Fibroblast of skin of left quadriceps (primary cell): Measurements from ENCODE around the gene DBT.
"Not testable (repeated sequence)": the region's sequence is repeated elsewhere in the genome, so short reads cannot be mapped to it uniquely, and the experiment has no call there.

ENCODE experiments used
- DNase-seq, 2 experiments: peaks; one replicate each; pipeline ENCODE4 v3.0.0-alpha.2; 2013; ENCODE audit warnings: low read depth in 2 of 2

DBT gene

DNA sequence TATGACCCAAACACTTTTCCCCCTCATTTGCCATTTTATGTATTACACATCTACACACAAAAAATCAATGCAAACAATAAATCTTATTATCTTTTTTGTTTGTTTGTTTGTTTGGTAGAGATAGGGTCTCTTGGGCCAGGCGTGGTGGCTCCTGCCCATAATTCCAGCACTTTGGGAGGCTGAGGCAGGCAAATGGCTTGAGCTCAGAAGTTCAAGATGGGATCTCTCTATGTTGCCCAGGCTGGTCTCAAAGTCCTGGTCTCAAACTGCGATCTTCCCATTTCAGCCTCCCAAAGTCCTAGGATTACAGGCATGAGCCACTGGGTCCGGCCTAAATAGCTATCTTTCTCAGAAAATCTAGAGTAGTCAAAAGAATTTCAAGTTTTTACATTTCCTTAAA lies 1.2 kb upstream of the DBT start:
- DNase-seq: no peak

DNA sequence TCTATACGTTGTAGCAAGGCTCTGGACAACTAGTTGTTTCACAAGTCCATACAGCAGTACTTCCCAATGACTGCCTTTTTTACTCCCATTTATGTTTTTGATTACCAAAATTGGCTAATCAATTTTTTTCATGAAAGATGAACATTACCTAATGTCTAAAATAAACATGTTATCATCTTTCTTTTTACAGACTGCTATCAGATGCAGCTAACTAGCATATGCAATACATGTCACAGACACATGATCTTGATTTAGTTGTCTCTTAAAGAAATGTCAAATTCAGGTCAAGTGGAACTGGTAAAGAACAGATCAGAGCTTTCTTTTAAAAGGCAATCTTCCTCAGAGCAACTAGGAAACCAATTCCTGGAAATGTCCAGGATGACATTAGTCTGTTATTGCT lies 630 bp upstream of the DBT start:
- no peak for DNase-seq

DNA sequence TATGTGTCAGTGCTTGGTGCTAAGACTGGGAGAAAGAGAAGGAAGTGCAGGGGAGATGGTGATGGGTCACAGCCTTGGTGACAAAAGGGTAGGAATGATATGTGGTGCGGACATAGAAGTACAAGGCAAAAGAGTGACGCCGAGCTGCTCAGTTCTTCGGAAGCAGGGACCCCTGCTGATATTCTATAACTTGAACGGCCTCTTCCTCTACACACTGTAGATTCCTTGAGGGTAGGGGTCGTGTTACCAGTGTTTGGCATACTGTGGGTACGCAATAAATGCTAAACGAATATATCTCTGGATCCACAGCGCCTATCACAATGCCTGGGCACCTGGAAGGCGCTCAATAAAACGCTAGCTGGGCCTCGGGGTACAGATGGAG lies 488 bp downstream of the DBT start:
- no peak for DNase-seq

DNA sequence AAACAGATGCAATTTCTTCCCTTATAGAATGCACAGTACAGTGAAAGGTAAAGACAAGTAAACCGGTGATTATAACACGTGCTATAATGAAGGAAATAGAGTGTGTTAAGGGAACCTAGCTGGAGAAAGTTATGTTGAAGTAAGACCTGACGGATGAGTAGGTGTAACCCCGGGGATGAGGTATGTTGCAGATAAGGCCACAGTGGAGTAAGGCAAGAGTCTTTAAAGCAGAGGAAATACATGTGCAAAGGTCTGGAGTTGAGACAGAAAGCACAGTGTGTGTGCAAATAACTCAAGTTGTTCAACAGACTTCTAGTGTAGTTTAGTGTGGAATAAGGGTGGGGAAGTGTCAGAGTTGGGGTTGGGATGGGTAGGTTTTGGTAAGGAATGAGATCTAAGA lies 2.9 kb downstream of the DBT start:
- DNase-seq: no peak

DNA sequence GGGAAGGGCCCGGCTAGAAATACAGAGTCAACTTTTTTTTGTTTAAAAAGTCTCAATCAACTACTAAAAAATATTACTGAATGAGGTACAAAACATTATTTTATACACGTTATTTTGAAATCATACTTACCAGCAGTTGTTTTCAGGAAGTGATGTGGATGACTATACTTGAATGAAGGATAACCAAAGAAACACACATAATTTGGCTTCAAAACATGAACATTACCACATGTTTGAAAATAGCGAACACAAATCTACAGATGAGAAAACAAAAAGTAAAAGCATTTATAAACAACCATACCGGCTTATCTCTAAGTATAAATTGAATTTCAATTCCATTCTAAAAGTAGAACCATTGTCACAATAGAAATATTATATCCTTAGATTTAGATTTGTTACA lies 9.0 kb downstream of the DBT start:
- no peak for DNase-seq

DNA sequence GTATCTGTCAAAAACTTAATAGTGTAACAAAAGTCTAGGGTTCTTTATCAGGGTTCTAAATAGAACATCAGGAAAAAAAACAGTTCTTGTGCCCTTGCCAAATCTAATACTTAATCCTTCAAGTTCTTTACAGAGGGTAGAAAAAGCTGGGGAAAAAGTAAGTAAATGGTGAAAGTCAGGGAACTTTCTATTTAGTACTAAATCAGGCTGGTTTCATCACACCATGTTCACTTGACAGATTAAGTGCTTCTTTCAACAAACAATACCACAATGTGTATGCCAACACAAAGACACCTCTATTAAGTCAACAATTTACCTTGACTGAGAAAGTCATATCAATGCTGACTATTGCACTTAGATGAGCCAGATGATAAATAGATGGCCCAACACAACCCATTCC lies 9.7 kb downstream of the DBT start:
- DNase-seq: no peak

DNA sequence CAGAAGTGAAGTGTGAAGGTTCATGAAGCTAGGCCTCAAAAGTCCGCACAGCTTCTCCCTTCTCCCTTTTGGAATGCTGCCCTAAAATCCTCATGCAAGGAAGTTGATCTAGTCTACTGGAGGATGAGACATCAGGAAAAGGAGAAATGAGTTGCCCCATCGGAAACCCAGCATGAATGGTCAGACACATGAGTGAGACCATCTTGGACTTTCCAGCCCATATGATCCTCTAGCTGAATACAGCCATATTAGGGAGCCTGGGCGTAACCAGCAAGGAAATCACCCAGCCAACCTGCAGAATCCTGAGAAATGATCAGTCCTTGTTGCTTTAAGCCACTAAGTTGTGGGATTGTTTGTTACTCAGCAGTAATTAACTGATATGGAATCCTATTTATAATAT lies 12.5 kb downstream of the DBT start:
- DNase-seq: no peak

DNA sequence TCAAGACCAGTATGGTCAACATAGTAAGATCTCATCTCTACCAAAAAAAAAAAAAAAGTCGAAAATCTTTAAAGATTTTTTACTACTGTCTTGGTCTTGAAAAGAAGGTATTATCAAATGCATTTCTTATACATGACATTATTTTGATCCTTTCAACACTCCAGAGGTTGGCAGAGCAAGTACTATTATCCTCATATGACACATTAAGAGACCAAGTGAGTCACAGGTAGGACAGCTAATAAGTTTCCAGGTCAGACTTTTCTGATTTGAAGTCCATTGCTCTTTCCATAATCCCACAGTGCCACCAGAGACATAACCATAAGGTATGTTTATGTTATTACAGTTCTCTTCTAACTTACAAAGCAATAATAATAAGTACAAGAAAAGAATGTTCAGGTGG lies 15.2 kb downstream of the DBT start:
- DNase-seq: no peak

DNA sequence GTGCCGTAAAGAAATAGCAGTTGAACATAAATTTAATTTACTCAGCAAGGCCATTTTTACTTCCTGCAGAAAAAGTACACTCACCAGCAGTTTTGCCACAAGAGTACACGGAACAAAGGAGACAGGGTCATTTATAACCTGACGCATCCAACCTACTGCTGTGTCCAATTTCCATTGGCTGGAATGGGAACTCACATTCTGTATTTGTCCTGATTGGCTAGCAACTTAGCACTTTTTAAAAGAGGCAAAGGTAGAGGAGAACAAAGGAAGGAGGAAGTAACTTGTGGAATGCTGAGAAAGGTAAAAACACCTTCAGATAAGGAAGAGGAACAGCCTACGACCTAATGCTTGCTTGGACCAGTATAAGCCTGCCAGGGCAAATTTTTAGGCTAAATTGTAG lies 16.1 kb downstream of the DBT start:
- not testable (repeated sequence) for DNase-seq

DNA sequence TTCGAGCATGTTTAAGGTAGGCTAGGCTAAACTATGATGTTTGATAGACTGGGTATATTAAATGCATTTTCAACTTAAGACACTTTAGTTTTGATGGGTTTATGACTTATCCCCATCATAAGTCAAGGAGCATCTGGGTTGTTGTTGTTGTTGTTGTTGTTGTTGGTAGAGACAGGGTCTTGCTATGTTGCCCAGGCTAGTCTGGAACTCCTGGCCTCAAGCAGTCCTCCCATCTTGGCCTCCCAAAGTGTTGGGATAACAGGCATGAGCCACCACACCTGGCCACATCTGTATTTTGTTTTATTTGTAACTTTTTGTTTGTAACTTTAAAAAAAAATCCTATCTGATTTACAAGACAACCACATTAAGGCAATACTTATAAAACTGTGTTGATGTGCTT lies 17.5 kb downstream of the DBT start:
- no peak for DNase-seq

DNA sequence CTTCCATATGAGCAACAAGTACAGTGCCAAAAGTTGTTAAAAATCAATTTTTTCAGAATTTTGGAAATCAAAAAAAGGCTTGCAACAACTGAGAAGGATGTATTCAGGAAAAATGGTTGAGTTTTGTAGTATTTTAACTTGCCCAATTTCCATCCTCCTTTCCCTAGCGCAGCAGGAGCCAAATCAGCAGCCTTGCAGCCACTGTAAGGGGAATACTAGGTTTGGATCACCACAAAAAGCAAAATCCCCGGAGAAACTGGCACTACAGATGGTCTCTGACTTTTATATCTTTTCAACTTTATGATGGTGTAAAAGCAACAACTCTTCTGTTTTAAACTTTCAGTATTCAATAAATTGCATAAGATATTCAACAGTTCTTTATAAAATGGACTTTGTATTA lies 17.9 kb downstream of the DBT start:
- DNase-seq: no peak

DNA sequence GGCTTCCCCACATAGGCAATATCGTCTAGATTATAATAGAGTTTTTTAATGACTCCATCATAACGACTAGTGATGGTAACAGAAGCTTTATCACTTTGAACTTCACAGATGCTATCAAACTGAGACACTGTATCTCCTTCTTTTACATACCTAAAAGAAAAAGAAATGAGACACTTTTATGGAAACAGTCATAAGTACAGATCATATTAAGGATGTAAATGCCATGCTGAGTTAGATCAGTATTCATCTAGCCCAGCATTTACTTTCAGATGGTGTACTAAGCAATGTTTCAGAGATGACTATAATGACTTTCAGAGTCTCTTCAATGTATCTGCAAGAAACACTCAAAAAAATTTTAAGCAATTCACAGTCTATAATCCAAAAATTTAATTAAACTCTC lies 18.9 kb downstream of the DBT start:
- DNase-seq: no peak

DNA sequence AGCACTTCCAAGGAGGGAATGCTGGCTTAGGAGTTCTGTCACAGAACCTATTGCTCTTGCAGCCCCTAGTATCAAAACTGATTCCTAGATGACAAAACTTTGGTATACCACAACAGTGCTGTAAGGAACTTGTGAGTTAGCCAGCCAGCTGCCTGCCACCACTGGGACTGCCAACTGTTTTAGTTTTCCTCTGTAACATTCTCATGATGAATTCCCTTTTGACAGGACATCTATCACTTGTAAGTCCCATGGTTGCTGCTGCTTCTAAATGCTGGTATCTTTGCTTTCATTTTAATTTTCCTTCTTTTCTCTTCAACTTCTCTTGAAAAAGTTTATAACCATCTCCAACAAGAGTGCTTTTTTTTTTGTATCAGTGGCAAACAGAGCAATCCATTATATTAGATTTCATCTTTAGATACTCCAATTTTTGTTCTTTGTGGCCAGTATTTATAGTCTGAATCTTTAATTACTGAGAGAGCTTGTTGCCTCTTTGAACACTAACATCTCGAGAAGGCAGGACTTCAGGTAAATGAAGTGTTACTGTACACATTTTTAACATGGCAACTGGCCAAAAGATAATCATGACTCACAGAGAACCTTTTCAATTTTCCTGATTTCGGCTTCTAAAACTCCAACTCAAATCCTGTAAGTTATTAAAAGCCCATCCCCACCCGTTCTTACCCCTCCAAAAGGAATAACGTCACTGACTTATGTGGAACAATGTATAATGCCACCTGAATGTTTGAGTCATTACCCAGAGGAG lies 19.8 kb downstream of the DBT start:
- DNase-seq: no peak

DNA sequence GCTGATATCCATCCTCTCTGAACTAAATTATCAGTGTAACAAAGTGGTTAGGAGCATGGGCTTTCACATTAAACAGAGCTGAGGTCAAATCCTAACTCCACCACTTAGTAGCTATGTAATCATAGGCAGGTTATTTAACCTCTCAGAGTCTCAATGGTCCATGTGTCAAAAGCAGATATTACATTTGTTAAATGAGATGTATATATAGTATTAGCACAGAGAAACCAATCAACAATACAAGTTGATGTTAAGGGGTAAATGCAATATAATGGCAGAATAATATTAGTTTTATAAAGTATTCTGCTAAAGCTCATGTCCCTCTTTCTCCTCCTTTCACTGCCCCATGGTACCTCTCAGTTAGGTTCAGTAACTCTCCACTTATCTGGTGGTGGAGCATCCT lies 27.2 kb downstream of the DBT start:
- no peak for DNase-seq

DNA sequence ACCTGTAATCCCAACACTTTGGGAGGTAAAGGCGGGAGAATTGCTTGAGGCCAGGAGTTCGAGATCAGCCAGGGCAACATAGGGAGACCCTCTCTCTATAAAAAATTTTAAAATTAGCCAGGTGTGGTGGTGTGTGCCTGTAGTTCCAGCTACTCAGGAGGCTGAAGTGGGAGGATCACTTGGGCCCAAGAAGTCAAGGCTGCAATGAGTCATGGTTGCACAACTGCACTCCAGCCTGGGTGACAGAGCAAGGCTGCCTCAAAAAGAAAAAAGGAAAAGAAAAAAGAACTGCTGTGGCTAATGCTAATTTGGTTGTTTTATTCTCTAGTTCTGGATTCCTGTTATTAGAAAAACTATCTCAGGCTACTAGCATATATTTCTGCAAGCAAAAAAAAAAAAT lies 29.8 kb downstream of the DBT start:
- no peak for DNase-seq

DNA sequence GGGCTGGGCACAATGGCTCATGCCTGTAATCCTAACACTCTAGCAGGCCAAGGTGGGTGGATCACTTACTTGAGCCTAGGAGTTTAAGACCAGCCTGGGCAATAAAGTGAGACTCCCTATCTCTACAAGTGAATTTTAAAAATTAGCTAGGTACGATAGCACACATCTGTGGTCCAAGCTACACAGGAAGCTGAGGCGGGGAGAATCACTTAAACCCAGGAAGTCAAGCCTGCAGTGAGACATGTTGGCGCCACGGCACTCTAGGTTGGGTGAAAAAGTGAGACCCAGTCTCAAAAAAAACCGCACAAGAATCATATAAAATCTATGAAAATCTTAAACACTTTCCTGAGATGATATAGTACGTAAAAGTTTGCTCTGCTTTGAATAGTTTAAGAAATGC lies 30.2 kb downstream of the DBT start:
- DNase-seq: no peak

DNA sequence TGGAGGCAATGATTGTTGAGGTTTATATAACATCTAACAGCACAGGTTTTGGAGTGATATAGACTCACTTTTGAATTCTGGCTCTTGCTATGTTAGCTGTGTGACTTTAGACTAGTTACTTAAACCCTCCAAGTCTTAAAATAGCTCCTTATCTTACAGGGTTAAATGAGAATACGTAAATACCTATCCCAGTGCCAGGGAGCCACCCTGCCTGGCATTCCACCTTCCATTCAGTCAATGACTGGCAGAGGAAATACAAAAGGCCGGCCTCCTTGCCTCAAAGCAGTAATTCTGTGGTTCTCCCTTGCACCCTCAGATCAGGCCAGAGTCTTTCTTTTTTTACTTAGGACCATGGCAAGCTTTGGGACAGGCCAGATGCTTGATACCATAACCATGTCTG lies 31.8 kb downstream of the DBT start:
- no peak for DNase-seq

DNA sequence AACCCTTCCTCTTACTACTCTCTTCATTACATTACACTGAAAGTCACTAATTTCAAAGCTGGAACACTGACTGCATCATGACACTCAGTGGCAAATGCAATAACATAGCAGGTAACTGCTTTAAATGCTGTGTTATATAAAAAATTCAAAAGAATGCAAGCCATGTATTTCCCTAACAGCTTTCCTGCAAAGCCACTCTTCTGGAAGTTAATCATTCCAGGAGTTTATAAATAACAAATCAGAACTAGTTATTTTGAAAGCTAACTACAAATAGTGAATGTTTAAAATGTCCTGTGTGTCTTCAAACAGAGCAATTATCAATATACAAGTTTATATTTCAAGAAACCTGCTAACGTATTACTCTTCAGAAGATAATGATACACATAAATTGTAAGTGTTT lies 34.5 kb downstream of the DBT start:
- no peak for DNase-seq

DNA sequence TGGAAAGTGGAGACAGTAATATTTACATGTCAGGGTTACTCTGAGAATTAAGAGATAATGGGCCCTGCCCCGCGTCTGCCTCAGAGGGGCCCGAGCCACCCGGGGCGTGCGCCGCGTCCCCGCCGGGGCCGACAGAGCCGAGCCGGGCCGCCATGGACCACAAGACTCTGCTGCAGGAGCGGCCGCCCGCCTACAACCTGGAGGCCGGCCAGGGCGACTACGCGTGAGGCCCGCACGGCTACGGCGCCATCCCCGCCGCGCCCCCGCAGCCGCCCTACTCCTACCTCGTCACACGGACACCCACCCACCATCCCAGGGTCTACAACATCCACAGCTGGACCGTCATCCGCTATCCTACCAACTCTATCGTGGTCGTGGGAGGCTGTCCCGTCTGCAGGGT lies 36.5 kb downstream of the DBT start:
- no peak for DNase-seq

DNA sequence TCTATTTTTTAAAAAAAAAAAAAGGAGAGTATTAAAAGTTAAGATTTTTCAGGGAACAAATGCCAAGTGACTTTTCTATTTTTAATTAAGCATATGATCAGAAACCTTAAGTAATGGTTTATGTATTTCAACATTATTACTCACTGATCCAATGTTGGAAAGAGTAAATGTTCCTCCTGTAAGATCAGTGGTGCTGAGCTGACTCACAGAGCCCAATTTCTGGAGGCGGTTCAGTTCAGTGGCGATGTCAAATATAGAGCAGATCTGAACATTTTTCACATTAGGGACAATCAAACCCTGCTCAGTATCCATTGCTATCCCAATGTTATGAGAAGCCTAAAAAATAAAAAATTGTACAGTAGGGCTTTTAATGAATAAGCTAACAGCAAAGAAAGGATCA lies 43.3 kb downstream of the DBT start:
- DNase-seq: no peak

DNA sequence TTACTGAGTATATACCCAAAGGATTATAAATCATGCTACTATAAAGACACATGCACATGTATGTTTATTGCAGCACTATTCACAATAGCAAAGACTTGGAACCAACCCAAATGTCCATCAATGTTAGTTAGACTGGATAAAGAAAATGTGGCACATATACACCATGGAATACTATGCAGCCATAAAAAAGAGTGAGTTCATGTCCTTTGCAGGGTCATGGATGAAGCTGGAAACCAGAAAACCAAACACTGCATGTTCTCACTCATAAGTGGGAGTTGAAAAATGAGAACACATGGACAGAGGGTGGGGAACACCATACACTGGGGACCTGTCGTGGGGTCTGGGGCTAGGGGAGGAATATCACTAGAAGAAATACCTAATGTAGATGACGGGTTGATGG lies 44.0 kb downstream of the DBT start:
- not testable (repeated sequence) for DNase-seq

DNA sequence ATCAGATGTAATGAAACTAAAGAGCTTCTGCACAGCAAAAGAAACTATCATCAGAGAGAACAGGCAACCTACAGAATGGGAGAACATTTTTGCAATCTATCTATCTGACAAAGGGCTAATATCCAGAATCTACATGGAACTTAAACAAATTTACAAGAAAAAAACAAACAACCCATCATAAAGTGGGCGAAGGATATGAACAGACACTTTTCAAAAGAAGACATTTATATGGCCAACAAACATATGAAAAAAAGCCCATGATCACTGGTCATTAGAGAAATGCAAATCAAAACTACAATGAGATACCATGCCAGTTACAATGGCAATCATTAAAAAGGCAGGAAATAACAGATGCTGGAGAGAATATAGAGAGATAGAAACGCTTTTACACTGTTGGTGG lies 44.5 kb downstream of the DBT start:
- not testable (repeated sequence) for DNase-seq

DNA sequence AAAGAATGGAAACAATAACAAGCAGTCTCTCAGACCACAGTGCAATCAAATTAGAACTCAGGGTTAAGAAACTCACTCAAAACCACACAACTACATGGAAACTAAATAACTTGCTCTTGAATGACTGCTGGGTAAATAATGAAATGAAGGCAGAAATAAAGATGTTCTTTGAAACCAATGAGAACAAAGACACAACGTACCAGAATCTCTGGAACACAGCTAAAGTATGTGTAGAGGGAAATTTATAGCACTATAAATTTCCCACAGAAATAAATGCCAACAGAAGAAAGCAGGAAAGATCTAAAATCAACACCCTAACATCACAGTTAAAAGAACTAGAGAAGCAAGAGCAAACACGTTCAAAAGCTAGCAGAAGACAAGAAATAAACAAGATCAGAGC lies 46.9 kb downstream of the DBT start:
- not testable (repeated sequence) for DNase-seq

DNA sequence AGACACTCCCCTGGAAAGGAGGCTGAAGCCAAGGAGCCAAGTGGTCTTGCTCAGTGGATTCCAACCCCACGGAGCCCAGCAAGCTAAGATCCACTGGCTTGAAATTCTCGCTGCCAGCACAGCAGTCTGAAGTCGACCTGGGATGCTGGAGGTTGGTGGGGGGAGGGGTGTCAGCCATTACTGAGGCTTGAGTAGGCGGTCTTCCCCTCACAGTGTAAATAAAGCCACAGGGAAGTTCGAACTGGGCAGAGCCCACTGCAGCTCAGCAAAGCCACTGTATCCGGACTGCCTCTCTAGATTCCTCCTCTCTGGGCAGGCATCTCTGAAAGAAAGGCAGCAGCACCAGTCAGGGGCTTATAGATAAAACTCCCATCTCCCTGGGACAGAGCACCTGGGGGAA lies 49.6 kb downstream of the DBT start:
- DNase-seq: not testable (repeated sequence)
